ENCODE results near the gene CDH16. TPM values are rescaled to one million over a fixed set of nuclear protein-coding genes. Genes with fewer than 3 reads are reported as not detected.

The CDH16 gene
- total RNA-seq, 4 donors from 2014 or later, result not detected

GRCh38 chr16:66932076-66932475, 13.4 kb upstream of the CDH16 start:
- no peak for TF ChIP-seq CTCF (IDR thresholded peaks at IDR 0.05)
- DNase-seq (ENCODE audit: low spot score) (no peak), ATAC-seq (ENCODE audit: low FRiP score) (no peak)

GRCh38 chr16:66931665-66932064, 13.0 kb upstream of the CDH16 start:
- no peak for TF ChIP-seq CTCF (IDR thresholded peaks at IDR 0.05)
- no peak for ATAC-seq (ENCODE audit: low FRiP score)
- DNase-seq (ENCODE audit: low spot score), result no peak

GRCh38 chr16:66930189-66930588, 11.5 kb upstream of the CDH16 start:
- ATAC-seq (ENCODE audit: low FRiP score) (no peak), DNase-seq (ENCODE audit: low spot score) (no peak)
- no peak for TF ChIP-seq CTCF (IDR thresholded peaks at IDR 0.05)

- ATAC-seq (ENCODE audit: low FRiP score) (no peak), DNase-seq (ENCODE audit: low spot score) (no peak)
- no peak for TF ChIP-seq CTCF (IDR thresholded peaks at IDR 0.05)
Measured at GRCh38 chr16:66928702-66929388, 10.2 kb upstream of the CDH16 start.

GRCh38 chr16:66927918-66928649, 9.4 kb upstream of the CDH16 start:
- ATAC-seq (ENCODE audit: low FRiP score) (no peak), DNase-seq (ENCODE audit: low spot score) (no peak)
- no peak for TF ChIP-seq CTCF (IDR thresholded peaks at IDR 0.05)

GRCh38 chr16:66926961-66927436, 8.3 kb upstream of the CDH16 start:
- ATAC-seq (ENCODE audit: low FRiP score), result no peak
- TF ChIP-seq CTCF (IDR thresholded peaks at IDR 0.05), result no peak
- no peak for DNase-seq (ENCODE audit: low spot score)
